ENCODE measurements around the gene MPRIP. TPM values are rescaled to one million over a fixed set of nuclear protein-coding genes. Genes with fewer than 3 reads are reported as not detected.

MPRIP gene
- total RNA-seq, 1 donor from 2014 or later = 224 TPM

GRCh38 chr17:17048106-17048505 is 5.8 kb downstream of the MPRIP start:
- no peak for DNase-seq (ENCODE audit: low spot score in 2 of 2, unreplicated experiment in 2 of 2)
- Mint-ChIP-seq H3K27ac (no peak overlapping the region), H3K4me3 (no peak overlapping the region), H3K4me1 (peaks cover 48% of the 10 kb centered on the region), H3K36me3 (peaks cover 7% of the 10 kb centered on the region), H3K27me3 (ENCODE audit: low read depth) (no peaks in the 10 kb centered on the region), H3K9me3 (peaks cover 4% of the 10 kb centered on the region)
- no peak for TF ChIP-seq CTCF (IDR thresholded peaks at IDR 0.05; ENCODE audit: unreplicated experiment)

GRCh38 chr17:17050346-17051345 is 8.4 kb downstream of the MPRIP start:
- peaks cover 4% of the 10 kb centered on the region for H3K9me3 Mint-ChIP-seq
- H3K4me3 Mint-ChIP-seq = no peak overlapping the region
- no peak for TF ChIP-seq CTCF (IDR thresholded peaks at IDR 0.05; ENCODE audit: unreplicated experiment)
- peaks cover 7% of the 10 kb centered on the region for H3K36me3 Mint-ChIP-seq
- peaks cover 23% of the 10 kb centered on the region for H3K4me1 Mint-ChIP-seq
- no peaks in the 10 kb centered on the region for H3K27me3 Mint-ChIP-seq (ENCODE audit: low read depth)
- no peak for DNase-seq (ENCODE audit: low spot score in 2 of 2, unreplicated experiment in 2 of 2)
- H3K27ac Mint-ChIP-seq = peak overlapping the region; percentile 66

- Mint-ChIP-seq H3K36me3 (peaks cover 3% of the 10 kb centered on the region), H3K4me3 (no peak overlapping the region), H3K4me1 (peaks cover 23% of the 10 kb centered on the region), H3K27ac (peak overlapping the region; percentile 53), H3K27me3 (ENCODE audit: low read depth) (no peaks in the 10 kb centered on the region), H3K9me3 (no peaks in the 10 kb centered on the region)
- no peak for TF ChIP-seq CTCF (IDR thresholded peaks at IDR 0.05; ENCODE audit: unreplicated experiment)
- DNase-seq (ENCODE audit: low spot score in 2 of 2, unreplicated experiment in 2 of 2) = no peak
These were observed 9.1 kb downstream of the MPRIP start for GRCh38 chr17:17051380-17051779.

- no peaks in the 10 kb centered on the region for H3K9me3 Mint-ChIP-seq
- no peaks in the 10 kb centered on the region for H3K27me3 Mint-ChIP-seq (ENCODE audit: low read depth)
- TF ChIP-seq CTCF (IDR thresholded peaks at IDR 0.05; ENCODE audit: unreplicated experiment) = no peak
- peaks cover 23% of the 10 kb centered on the region for H3K4me1 Mint-ChIP-seq
- peak overlapping the region; percentile 72 for H3K27ac Mint-ChIP-seq
- no peak overlapping the region for H3K4me3 Mint-ChIP-seq
- no peak for DNase-seq (ENCODE audit: low spot score in 2 of 2, unreplicated experiment in 2 of 2)
- peaks cover 3% of the 10 kb centered on the region for H3K36me3 Mint-ChIP-seq
These were observed 9.7 kb downstream of the MPRIP start for GRCh38 chr17:17051791-17052461.

- Mint-ChIP-seq H3K4me1 (peaks cover 25% of the 10 kb centered on the region), H3K4me3 (no peak overlapping the region), H3K27ac (peak overlapping the region; percentile 72)
These were observed 10.4 kb downstream of the MPRIP start for GRCh38 chr17:17052462-17053221.

More at GRCh38 chr17:17052462-17053221, 10.4 kb downstream of the MPRIP start:
- Mint-ChIP-seq H3K9me3 (no peaks in the 10 kb centered on the region), H3K27me3 (ENCODE audit: low read depth) (no peaks in the 10 kb centered on the region), H3K36me3 (peaks cover 2% of the 10 kb centered on the region)
- no peak for DNase-seq (ENCODE audit: low spot score in 2 of 2, unreplicated experiment in 2 of 2)
- no peak for TF ChIP-seq CTCF (IDR thresholded peaks at IDR 0.05; ENCODE audit: unreplicated experiment)

Measured in mesothelial cell of epicardium (in vitro differentiated cells).